RPMI7951 (cell line): Measurements from ENCODE around the gene DOCK1. TPM values are rescaled to one million over a fixed set of nuclear protein-coding genes. Genes with fewer than 3 reads are reported as not detected.

Source experiments
- DNase-seq: peaks from one replicate; pipeline ENCODE4 v3.0.0-alpha.2; 2012; ENCODE audit warnings: low read depth
- total RNA-seq: library from RNA; depleted of rRNA; stranded (reverse); fragments of >200 nt; shearing (Covaris generic); gene quantifications from 2 replicates; pipeline ENCODE4 v1.2.3, GENCODE V29; 2014

Gene DOCK1
- total RNA-seq, 1 experiment from 2014 or later = 15.7 TPM

DNA sequence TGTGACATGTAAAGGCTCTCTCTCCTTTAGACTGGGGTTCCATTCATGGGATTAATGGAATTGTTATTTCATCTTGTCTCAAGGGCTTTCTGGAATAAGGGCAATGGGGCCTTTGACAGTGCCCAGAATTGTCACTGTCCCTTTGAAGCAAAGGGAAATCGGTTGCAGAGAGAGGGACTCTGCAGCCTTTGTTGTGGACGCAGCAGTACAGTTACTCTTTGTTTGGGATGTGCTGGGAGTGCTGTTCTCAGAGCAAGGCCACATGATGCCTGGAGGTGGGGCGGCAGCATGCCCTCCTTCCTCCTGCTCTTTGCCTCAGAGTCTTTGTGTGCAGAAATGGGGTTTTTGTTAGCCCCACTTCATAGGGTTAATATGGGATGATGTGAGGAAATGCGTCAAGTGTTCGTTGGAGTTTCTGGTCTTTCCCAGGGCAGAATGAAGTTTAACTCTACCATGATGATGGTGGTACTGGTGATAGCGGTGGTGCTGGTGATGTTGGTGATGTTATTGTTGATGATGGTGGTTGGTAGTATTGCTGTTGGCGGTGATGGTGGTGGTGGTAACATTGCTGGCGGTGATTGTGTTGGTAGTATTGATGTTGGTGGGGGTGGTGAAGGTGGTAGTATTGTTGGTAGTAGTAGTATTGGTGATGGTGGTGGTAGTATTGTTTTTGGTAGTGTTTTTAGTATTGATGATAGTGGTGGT is 45.3 kb downstream of the DOCK1 start:
- no peak for DNase-seq

- DNase-seq = no peak
Measured at GRCh38 chr10:126953886-126954285, 48.7 kb downstream of the DOCK1 start.

DNA sequence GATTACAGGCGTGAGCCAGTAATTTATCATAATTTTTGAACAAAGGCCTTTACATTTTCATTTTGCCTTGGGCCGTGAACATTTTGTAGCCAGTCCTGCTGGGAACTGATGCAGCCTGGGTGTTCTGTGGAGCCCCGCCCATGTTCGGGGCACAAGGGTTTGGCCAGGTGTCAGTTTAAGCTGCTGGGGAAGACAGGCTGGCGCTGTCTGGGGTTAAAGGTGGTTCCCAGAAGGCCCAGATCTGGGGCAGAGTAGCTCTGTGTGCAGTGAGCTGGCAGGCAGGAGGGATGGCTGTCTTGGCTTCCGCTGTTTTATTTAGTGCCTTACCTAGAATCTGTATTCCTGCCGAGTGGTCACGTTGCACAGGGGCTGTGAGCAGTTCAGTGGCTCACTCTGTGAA is 50.2 kb downstream of the DOCK1 start:
- no peak for DNase-seq

DNA sequence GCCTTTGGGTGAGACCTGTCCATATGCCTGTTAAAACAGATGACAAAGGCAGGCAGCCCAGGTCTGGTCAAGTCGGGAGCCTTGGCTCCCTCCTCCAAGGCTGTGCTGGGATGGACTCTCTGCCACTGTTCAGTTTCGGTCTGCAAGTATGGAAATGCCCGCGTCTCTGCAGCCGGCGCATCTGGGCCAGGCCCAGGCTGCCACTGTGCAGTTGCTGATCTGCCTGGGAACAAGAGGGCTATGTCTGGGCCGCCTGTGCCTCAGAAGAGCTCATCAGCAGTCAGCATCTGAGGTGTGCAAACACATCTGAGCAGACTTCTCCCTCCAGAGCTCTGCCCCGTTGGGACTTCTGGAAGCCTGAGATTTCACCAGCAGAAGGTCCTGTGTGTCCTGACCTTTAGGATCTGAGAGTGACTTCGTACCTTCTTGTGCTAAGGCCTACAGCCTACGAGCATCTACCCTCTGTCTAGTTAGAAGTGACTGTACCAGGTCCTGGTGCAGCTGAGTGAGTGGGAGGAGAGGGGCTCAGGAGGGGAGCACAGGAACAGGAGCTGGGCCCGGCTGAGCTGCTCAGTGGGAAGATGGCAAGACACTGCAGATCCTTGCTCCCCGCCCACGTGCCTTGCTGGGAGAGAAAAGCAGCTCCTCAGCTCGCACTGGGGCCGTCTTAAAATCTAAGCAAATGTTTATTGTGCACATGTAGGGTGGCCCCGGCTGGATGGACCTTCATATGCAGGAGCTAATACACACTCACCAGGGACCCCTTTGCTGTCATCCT is 50.9 kb downstream of the DOCK1 start:
- no peak for DNase-seq

GRCh38 chr10:126956712-126957108 is 51.5 kb downstream of the DOCK1 start:
- no peak for DNase-seq

- DNase-seq = no peak
Measured at GRCh38 chr10:126957111-126957510, 51.9 kb downstream of the DOCK1 start.

- DNase-seq = no peak
Measured at GRCh38 chr10:126959431-126959830, 54.2 kb downstream of the DOCK1 start.

DNA sequence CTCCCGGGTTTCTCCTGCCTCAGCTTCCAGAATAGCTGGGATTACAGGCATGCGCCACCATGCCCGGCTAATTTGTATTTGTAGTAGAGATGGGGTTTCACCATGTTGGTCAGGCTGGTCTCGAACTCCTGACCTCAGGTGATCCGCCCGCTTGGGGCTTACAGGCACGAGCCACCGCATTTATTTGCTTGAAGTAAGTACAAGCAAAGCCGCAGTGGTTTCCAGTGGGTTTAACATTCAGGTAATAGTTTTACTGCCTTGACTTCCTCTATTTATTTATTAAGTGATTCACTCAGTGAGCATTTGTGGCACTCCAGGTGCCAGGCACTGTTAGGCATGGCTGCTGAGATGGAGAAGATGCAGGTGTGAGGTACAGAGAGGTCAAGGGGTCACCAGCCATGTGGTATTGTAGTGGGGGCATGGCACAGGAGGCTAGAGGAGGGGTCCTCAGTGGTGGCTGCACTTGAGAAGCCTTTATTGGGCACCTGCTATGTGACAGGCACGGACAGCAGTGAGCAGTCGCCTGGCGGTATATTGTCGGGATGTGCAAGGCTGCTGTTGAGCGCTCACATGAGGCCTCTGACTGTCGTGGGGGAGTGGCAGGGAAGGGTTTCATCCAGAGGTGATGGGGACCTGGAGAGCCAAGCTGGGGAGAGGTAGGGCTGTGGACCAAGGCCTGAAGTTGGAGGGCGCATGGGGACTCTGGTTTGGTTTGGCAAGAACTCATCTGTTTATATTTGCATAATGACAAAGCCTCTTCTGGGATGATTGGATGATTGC is 54.9 kb downstream of the DOCK1 start:
- no peak for DNase-seq

- DNase-seq = no peak
Measured at GRCh38 chr10:126963354-126963753, 58.1 kb downstream of the DOCK1 start.

GRCh38 chr10:126964190-126964589 is 59.0 kb downstream of the DOCK1 start:
- DNase-seq = no peak

GRCh38 chr10:126966938-126967337 is 61.7 kb downstream of the DOCK1 start:
- no peak for DNase-seq

GRCh38 chr10:126969310-126969709 is 64.1 kb downstream of the DOCK1 start:
- no peak for DNase-seq

DNA sequence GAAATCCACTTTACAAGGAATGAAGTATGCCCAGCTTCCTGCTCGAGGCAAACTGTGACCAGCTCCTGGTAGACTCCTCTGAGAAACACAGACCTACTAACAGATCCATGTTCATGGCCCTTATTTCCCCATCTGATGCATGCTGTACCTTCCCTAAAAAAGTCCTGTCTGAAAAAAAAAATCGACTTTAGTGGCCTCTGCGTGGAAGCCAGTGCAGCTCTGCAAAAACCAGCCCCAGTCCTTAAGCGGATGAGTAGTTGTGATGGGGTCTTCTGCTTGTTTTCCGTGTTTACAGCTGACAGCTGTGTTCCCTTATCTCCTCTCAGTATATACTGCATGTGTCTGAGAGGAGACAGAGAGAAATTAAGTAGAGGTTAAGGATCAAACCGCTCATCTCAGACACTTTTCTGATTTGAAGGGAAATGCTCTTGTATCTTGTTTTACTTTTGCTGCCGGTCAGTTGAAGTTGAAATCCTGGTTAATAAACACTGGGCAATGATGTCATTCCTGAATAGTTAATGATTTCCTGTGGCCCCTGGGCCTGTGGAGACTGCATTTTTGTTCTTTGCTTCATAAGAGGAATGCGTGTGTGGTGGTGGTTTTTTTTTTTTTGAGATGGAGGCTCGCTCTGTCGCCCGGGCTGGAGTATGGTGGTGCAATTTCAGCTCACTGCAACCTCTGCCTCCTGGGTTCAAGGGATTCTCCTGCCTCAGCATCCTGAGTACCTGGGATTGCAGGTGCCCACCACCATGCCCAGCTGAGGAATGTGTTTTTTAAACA is 67.6 kb downstream of the DOCK1 start:
- peak; percentile 82 for DNase-seq

- no peak for DNase-seq
Measured at GRCh38 chr10:126975221-126975620, 70.0 kb downstream of the DOCK1 start.

DNA sequence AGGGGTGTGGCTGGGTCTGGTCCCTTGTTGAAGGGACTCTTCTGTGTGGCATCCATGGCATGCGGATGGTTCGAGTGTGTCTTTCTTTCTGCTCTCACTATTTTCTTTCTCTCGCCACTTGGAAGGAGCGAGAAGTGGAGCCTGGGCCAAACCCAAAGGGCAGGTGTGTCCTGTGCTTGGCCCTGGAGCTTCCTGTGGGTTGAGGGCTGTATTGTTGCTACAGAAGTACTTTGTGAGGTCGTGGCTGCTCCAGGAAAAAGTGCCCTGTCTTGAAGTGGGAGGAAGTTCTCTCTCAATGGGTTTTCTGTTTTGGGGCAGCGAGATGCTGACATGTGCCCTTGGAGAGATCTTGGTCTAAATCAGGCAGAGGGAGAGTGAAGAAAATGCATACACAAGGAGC is 72.0 kb downstream of the DOCK1 start:
- DNase-seq = no peak

- peak; percentile 26 for DNase-seq
Measured at GRCh38 chr10:126979311-126979710, 74.1 kb downstream of the DOCK1 start.

DNA sequence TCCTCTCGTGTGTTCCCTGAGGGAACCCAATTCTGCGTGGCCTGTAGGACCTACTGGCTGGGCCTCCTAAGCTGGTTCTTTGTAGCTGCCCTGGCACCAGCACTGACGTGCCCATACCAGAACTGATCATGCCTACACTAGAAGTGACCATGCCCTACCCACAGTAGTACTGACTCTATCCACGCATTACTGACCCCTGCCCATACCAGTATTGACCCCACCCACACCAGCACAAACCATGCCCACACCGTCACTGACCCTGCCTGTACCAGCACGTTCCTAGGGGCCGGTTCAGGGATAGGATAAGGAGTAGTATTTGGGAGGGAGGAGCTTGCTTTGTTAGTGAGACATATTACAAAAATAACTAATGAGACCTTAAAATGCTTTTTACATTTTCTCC is 88.0 kb downstream of the DOCK1 start:
- no peak for DNase-seq

DNA sequence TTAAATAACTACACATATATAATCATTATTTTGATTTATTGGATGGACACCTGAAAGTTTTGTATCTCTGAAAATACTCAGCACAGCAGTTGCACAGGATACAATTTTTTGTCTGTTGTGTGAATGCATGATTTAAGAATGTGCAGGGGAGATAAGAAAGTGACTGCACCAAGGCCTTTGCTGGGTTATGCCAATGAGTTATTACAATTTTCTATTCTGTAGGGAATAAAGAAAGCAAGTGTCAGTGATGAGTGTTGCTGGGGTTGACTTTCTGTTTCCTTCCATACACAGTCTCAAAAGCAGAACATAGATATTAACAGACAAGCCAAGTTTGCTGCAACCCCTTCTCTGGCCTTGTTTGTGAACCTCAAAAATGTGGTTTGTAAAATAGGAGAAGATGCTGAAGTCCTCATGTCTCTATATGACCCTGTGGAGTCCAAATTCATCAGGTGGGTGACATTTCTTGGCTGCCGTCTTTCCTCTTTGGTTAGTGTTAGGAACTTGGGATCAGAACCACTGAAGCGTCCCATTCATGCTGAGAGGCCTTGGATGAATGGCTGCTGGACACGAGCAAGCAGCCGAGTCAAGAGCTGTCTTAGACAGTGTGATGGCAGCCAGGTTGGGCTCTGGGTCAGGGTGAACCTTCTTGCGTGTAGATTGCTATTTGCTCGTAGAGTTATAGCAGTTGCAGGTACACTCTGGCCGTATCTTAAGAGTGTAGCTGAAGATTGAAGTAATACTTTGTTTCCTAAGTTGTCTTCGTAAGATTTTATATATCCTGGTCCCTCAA is 92.8 kb downstream of the DOCK1 start:
- no peak for DNase-seq

- no peak for DNase-seq
Measured at GRCh38 chr10:127000598-127000997, 95.4 kb downstream of the DOCK1 start.

DNA sequence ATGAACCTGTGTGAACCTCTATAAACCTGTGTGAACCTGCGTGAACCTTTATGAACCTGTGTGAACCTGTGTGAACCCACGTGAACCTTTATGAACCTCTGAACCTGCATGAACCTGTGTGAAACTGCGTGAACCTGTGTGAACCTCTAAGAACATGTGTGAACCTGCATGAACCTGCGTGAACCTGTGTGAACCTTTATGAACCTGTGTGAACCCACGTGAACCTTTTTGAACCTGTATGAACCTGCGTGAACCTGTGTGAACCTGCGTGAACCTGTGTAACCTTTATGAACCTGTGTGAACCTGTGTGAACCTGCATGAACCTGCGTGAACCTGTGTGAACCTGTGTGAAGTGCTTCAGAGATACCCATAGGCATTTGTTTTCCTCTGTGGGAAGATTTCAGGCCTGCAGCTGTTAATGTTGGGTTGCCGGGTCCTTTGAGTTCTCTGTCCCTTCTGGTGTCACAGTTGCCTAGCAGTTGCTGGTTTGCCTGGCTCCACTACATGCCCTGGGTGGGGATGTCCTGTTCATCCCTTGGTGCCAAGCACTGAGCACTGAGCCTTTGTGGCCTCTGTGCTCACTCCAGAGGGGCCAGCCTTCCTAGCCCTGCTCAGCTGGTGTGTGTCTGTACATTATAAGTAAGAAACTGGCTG is 97.9 kb downstream of the DOCK1 start:
- no peak for DNase-seq
